Measurements from ENCODE around the gene FASN.

The FASN gene

DNA sequence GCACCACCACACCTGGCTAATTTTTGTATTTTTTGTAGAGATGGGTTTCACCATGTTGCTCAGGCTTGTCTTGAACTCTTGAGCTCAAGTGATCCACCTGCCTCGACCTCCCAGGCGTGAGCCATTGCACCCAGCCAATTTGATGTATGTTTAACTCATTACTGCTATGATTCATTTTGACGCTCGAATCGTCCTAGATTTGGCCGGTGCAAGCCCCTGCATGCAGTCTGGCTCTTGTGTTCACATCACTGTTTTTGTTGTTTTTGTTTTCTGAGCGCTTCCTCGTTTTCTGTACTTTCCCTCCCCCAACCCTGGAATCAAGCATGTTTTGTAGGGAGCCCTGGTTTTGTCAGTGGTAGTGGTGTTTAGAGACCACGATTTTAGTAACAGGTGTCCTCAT is 24.6 kb downstream of the FASN start:
- 93% methylated on average over 9 of the region's 9 CpGs for WGBS
- Histone ChIP-seq H3K27me3 (ENCODE audit: control insufficient read depth in 1 of 2, insufficient read depth in 1 of 2, low read length in 2 of 2) (no peaks in the 10 kb centered on the region), H3K4me2 (ENCODE audit: low read length, poor library complexity, severe bottlenecking) (no peak overlapping the region), H3K9ac (ENCODE audit: low read length) (no peak overlapping the region), H2BK12ac (ENCODE audit: low read length in 2 of 2) (no peak overlapping the region), H3K4me1 (ENCODE audit: control insufficient read depth, insufficient read depth, low read depth, low read length) (no peaks in the 10 kb centered on the region), H3K18ac (ENCODE audit: low read depth in 1 of 2, low read length in 2 of 2) (no peak overlapping the region), H3K14ac (ENCODE audit: low read length in 2 of 2) (no peak overlapping the region), H3K79me1 (replicated peaks; ENCODE audit: low read length, poor library complexity, severe bottlenecking) (no peaks in the 10 kb centered on the region), H3K36me3 (ENCODE audit: control insufficient read depth in 1 of 2, insufficient read depth in 2 of 2, low read depth in 1 of 2, low read length in 2 of 2) (peaks cover 8 to 20% of the 10 kb centered on the region in 2 experiments), H2AK5ac (ENCODE audit: low read length, severe bottlenecking) (no peak overlapping the region), H2BK120ac (ENCODE audit: low read depth, low read length) (no peak overlapping the region), H3K4me3 (ENCODE audit: insufficient read depth in 1 of 2, low read depth in 1 of 2, low read length in 2 of 2) (no peak overlapping the region), H4K8ac (ENCODE audit: low read length) (no peak overlapping the region), H2BK5ac (ENCODE audit: low read depth, low read length, poor library complexity, severe bottlenecking) (no peak overlapping the region), H3K4ac (ENCODE audit: low read depth in 1 of 2, low read length in 2 of 2) (no peak overlapping the region), H2BK15ac (ENCODE audit: low read depth, poor library complexity, severe bottlenecking) (no peak overlapping the region), H4K91ac (ENCODE audit: low read length) (no peak overlapping the region), H3K9me3 (ENCODE audit: control insufficient read depth, low read length) (no peaks in the 10 kb centered on the region), H2AFZ (ENCODE audit: low read depth, low read length) (no peak overlapping the region), H3K27ac (ENCODE audit: low read length, poor library complexity, severe bottlenecking) (no peak overlapping the region), H3K23ac (ENCODE audit: low read length in 2 of 2) (no peak overlapping the region)
- DNase-seq = no peak

DNA sequence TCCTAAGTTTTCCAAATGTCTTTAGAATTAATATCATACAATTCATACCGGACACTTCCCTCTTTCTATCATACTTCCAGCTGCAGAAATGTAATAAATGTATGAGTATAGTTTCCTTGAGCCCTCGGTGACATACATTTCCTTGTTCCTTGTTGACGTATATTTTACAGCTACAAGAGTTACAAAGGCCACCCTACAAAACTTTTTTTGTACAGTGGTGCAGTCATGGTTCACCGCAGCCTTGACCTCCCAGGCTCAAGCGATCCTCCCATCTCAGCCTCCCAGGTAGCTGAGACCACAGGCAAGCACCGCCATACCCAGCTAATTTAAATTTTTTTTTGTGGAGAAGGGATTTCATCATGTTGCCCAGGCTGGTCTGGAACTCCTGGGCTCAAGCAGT is 25.2 kb downstream of the FASN start:
- H4K8ac ChIP-seq (ENCODE audit: low read length) = no peak overlapping the region
- H3K27ac ChIP-seq (ENCODE audit: low read length, poor library complexity, severe bottlenecking) = no peak overlapping the region
- no peak overlapping the region for H2BK5ac ChIP-seq (ENCODE audit: low read depth, low read length, poor library complexity, severe bottlenecking)
- WGBS = 93% methylated on average over 5 of the region's 6 CpGs
- no peaks in the 10 kb centered on the region for H3K27me3 ChIP-seq (ENCODE audit: control insufficient read depth in 1 of 2, insufficient read depth in 1 of 2, low read length in 2 of 2)
- H3K9me3 ChIP-seq (ENCODE audit: control insufficient read depth, low read length) = no peaks in the 10 kb centered on the region
- no peak overlapping the region for H3K4me2 ChIP-seq (ENCODE audit: low read length, poor library complexity, severe bottlenecking)
- H3K79me1 ChIP-seq (replicated peaks; ENCODE audit: low read length, poor library complexity, severe bottlenecking) = no peaks in the 10 kb centered on the region
- H2AFZ ChIP-seq (ENCODE audit: low read depth, low read length) = no peak overlapping the region
- H3K9ac ChIP-seq (ENCODE audit: low read length) = no peak overlapping the region
- H3K23ac ChIP-seq (ENCODE audit: low read length in 2 of 2) = no peak overlapping the region
- H3K4me1 ChIP-seq (ENCODE audit: control insufficient read depth, insufficient read depth, low read depth, low read length) = no peaks in the 10 kb centered on the region
- no peak overlapping the region for H3K18ac ChIP-seq (ENCODE audit: low read depth in 1 of 2, low read length in 2 of 2)
- no peak overlapping the region for H2BK120ac ChIP-seq (ENCODE audit: low read depth, low read length)
- H2AK5ac ChIP-seq (ENCODE audit: low read length, severe bottlenecking) = no peak overlapping the region
- H3K14ac ChIP-seq (ENCODE audit: low read length in 2 of 2) = no peak overlapping the region
- no peak overlapping the region for H4K91ac ChIP-seq (ENCODE audit: low read length)
- no peak overlapping the region for H3K4me3 ChIP-seq (ENCODE audit: insufficient read depth in 1 of 2, low read depth in 1 of 2, low read length in 2 of 2)
- no peak overlapping the region for H3K4ac ChIP-seq (ENCODE audit: low read depth in 1 of 2, low read length in 2 of 2)
- no peak overlapping the region for H2BK15ac ChIP-seq (ENCODE audit: low read depth, poor library complexity, severe bottlenecking)
- no peak overlapping the region for H2BK12ac ChIP-seq (ENCODE audit: low read length in 2 of 2)
- H3K36me3 ChIP-seq (ENCODE audit: control insufficient read depth in 1 of 2, insufficient read depth in 2 of 2, low read depth in 1 of 2, low read length in 2 of 2) = peaks cover 3 to 13% of the 10 kb centered on the region in 2 experiments
- DNase-seq = no peak

DNA sequence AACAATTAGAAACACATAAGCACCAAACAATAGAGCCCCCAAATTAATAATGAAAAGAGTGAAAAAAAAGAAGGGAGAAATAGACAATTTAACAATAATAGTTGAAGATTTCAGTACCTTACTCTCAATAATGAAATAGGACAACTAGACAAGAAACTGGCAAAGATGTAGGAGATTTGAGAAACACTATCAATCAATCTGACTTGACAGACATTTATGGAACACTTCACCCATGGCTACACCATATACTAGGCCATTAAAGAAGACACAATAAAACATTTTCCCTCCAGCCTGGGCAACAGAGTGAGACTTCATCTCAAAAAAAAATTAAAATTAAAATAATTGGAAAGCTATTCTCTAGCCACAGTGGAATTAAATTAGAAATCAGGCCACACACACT is 27.4 kb downstream of the FASN start:
- H4K8ac ChIP-seq (ENCODE audit: low read length) = no peak overlapping the region
- no peak overlapping the region for H3K23ac ChIP-seq (ENCODE audit: low read length in 2 of 2)
- peaks cover 7% of the 10 kb centered on the region for H3K4me1 ChIP-seq (ENCODE audit: control insufficient read depth, insufficient read depth, low read depth, low read length)
- DNase-seq = no peak
- H3K27me3 ChIP-seq (ENCODE audit: control insufficient read depth in 1 of 2, insufficient read depth in 1 of 2, low read length in 2 of 2) = no peaks in the 10 kb centered on the region
- no peaks in the 10 kb centered on the region for H3K9me3 ChIP-seq (ENCODE audit: control insufficient read depth, low read length)
- no peak overlapping the region for H2BK5ac ChIP-seq (ENCODE audit: low read depth, low read length, poor library complexity, severe bottlenecking)
- H3K4me3 ChIP-seq (ENCODE audit: insufficient read depth in 1 of 2, low read depth in 1 of 2, low read length in 2 of 2) = no peak overlapping the region
- no peaks in the 10 kb centered on the region for H3K36me3 ChIP-seq (ENCODE audit: control insufficient read depth in 1 of 2, insufficient read depth in 2 of 2, low read depth in 1 of 2, low read length in 2 of 2)
- H3K9ac ChIP-seq (ENCODE audit: low read length) = no peak overlapping the region
- no peak overlapping the region for H2BK120ac ChIP-seq (ENCODE audit: low read depth, low read length)
- H3K27ac ChIP-seq (ENCODE audit: low read length, poor library complexity, severe bottlenecking) = no peak overlapping the region
- H2BK15ac ChIP-seq (ENCODE audit: low read depth, poor library complexity, severe bottlenecking) = no peak overlapping the region
- no peak overlapping the region for H2BK12ac ChIP-seq (ENCODE audit: low read length in 2 of 2)
- H3K4me2 ChIP-seq (ENCODE audit: low read length, poor library complexity, severe bottlenecking) = no peak overlapping the region
- no peak overlapping the region for H3K4ac ChIP-seq (ENCODE audit: low read depth in 1 of 2, low read length in 2 of 2)
- H4K91ac ChIP-seq (ENCODE audit: low read length) = no peak overlapping the region
- H3K18ac ChIP-seq (ENCODE audit: low read depth in 1 of 2, low read length in 2 of 2) = no peak overlapping the region
- H3K14ac ChIP-seq (ENCODE audit: low read length in 2 of 2) = no peak overlapping the region
- peaks cover 7% of the 10 kb centered on the region for H3K79me1 ChIP-seq (replicated peaks; ENCODE audit: low read length, poor library complexity, severe bottlenecking)
- H2AFZ ChIP-seq (ENCODE audit: low read depth, low read length) = no peak overlapping the region
- H2AK5ac ChIP-seq (ENCODE audit: low read length, severe bottlenecking) = no peak overlapping the region

DNA sequence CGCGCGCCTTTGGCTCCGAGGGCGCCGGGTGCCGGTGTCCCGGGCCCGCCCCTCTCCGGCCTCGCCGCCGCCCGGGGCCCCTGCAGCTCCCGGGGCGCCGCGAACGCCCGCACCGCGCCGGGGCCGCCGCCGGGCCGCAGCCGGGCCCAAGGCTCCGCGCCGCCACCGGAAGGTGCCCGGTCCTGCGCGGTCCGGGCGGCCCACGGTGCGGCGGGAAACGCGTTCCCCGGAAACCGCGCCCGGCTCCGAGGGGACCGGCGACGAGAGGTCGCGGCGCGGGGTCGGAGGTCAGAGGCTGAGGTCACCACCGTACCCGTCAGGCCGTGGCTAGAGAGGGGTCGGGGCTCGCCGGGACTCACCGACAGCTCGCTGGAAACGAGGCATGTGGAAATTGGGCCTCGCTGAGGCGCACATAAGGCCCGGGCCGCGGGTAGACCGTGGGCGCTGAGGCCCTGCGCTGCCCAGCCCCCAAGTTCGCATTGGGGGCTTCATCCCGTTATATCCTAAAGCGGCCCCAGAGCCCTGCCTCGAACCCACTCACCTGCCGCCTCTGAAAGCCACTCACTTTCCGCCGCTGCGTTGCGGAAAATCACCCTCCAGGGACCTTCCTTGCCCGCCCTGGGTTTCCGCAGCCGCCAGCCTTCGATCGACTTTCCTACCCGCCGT is 32.3 kb downstream of the FASN start, which contains the start of gene DUS1L:
Gene DUS1L, minus strand, starts transcription at position 167 of the 666 bp plus-strand sequence. CDS start 745 bp downstream, outside the sequence.
- Histone ChIP-seq H3K4me2 (ENCODE audit: low read length, poor library complexity, severe bottlenecking) (peak within 1 kb of the TSS; percentile 96), H2AK5ac (ENCODE audit: low read length, severe bottlenecking) (no peak within 1 kb of the TSS)

More for the DNA sequence above, 32.3 kb downstream of the FASN start, which contains the start of gene DUS1L:
- Histone ChIP-seq H3K23ac (ENCODE audit: low read length in 2 of 2) (peak within 1 kb of the TSS in 1 of 2 experiments; percentile 65), H2BK12ac (ENCODE audit: low read length in 2 of 2) (peak within 1 kb of the TSS in 1 of 2 experiments; percentile 38), H3K36me3 (ENCODE audit: control insufficient read depth in 1 of 2, insufficient read depth in 2 of 2, low read depth in 1 of 2, low read length in 2 of 2) (peaks cover 27 to 37% of the 10 kb centered on the region in 2 experiments), H3K9ac (ENCODE audit: low read length) (peak within 1 kb of the TSS; percentile 92), H3K27ac (ENCODE audit: low read length, poor library complexity, severe bottlenecking) (no peak within 1 kb of the TSS), H3K4ac (ENCODE audit: low read depth in 1 of 2, low read length in 2 of 2) (peak within 1 kb of the TSS; percentile 86 to 92), H3K9me3 (ENCODE audit: control insufficient read depth, low read length) (no peaks in the 10 kb centered on the region), H3K27me3 (ENCODE audit: control insufficient read depth in 1 of 2, insufficient read depth in 1 of 2, low read length in 2 of 2) (no peaks in the 10 kb centered on the region), H2BK5ac (ENCODE audit: low read depth, low read length, poor library complexity, severe bottlenecking) (no peak within 1 kb of the TSS), H3K18ac (ENCODE audit: low read depth in 1 of 2, low read length in 2 of 2) (peak within 1 kb of the TSS; percentile 88 to 95), H3K4me3 (ENCODE audit: insufficient read depth in 1 of 2, low read depth in 1 of 2, low read length in 2 of 2) (peak within 1 kb of the TSS; percentile 81 to 89), H4K8ac (ENCODE audit: low read length) (peak within 1 kb of the TSS; percentile 100), H3K14ac (ENCODE audit: low read length in 2 of 2) (peak within 1 kb of the TSS in 1 of 2 experiments; percentile 79), H2BK120ac (ENCODE audit: low read depth, low read length) (peak within 1 kb of the TSS; percentile 54), H2BK15ac (ENCODE audit: low read depth, poor library complexity, severe bottlenecking) (no peak within 1 kb of the TSS), H3K79me1 (replicated peaks; ENCODE audit: low read length, poor library complexity, severe bottlenecking) (peaks cover 13% of the 10 kb centered on the region), H3K4me1 (ENCODE audit: control insufficient read depth, insufficient read depth, low read depth, low read length) (peaks cover 24% of the 10 kb centered on the region), H4K91ac (ENCODE audit: low read length) (peak within 1 kb of the TSS; percentile 90), H2AFZ (ENCODE audit: low read depth, low read length) (peak within 1 kb of the TSS; percentile 100)
- peak; percentile 41 for DNase-seq
- WGBS = 14% methylated on average over 77 of the region's 88 CpGs

All from mesenchymal stem cell (in vitro differentiated cells and primary cell).